Measurements from ENCODE around the gene ANHX. TPM values are rescaled to one million over a fixed set of nuclear protein-coding genes. Genes with fewer than 3 reads are reported as not detected.

The ANHX gene
- total and polyA plus RNA-seq, 7 donors = not detected

DNA sequence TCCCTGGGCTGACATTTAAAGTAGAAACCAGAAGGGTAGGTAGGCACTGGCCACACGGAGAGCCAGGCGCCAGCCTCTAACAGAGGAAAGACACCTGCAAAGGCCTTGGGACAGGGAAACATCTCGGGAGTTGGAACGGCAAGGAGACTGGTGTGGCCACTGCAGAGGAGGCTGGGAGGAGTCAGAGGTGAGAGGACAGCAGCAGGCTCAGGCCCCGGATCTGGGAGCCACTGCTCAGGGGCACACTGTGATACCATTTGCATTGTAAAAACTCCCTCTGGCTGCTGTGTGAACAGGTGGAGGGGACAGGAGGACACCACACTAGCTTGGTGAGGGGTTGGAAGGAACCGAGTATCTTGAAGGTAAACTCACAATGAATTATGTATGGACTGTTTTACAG lies 2.7 kb downstream of the ANHX start:
- 85 to 86% methylated on average over 6 of the region's 6 CpGs for WGBS, 2 donors
- TF ChIP-seq POLR2AphosphoS5 (IDR thresholded peaks at IDR 0.05) = no peak
- TF ChIP-seq EP300 (IDR thresholded peaks at IDR 0.05) = no peak
- TF ChIP-seq, protein P1, sequence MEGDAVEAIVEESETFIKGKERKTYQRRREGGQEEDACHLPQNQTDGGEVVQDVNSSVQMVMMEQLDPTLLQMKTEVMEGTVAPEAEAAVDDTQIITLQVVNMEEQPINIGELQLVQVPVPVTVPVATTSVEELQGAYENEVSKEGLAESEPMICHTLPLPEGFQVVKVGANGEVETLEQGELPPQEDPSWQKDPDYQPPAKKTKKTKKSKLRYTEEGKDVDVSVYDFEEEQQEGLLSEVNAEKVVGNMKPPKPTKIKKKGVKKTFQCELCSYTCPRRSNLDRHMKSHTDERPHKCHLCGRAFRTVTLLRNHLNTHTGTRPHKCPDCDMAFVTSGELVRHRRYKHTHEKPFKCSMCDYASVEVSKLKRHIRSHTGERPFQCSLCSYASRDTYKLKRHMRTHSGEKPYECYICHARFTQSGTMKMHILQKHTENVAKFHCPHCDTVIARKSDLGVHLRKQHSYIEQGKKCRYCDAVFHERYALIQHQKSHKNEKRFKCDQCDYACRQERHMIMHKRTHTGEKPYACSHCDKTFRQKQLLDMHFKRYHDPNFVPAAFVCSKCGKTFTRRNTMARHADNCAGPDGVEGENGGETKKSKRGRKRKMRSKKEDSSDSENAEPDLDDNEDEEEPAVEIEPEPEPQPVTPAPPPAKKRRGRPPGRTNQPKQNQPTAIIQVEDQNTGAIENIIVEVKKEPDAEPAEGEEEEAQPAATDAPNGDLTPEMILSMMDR (IDR thresholded peaks at IDR 0.05) = no peak
- TF ChIP-seq POLR2A (IDR thresholded peaks at IDR 0.05) = no peak
- Histone ChIP-seq H3K4me3 (no peak overlapping the region), H3K4me1 (no peaks in the 10 kb centered on the region), H3K36me3 (no peaks in the 10 kb centered on the region), H3K27ac (no peak overlapping the region), H3K9me3 (peaks cover 0 to 21% (median 4%) of the 10 kb centered on the region in 4 donors), H3K27me3 (peaks cover 0 to 21% (median 12%) of the 10 kb centered on the region in 3 donors)
- intact Hi-C loops (cut with DNase I) = no loop called here
- no peak for DNase-seq

DNA sequence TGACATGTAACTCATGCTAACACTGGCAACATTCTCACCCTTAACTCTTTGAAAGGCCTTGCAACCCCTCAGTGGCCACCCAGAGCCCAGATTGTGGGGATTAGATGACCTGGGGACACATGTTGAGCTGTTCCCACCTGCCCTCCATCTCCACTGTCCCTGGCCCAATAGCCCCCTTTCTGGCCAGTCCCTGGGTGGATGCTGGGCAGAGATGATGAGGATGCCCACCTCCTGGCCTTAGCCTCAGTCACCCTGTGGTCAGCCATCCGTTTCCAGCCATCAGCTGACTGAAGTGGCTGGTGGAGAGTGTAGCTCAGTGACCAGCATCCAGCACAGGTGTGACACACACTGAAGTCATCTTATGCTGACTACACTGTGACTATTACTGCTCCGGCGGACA lies 4.7 kb downstream of the ANHX start:
- H3K27ac ChIP-seq = no peak overlapping the region
- H3K27me3 ChIP-seq = peaks cover 0 to 9% (median 3%) of the 10 kb centered on the region in 3 donors
- H3K4me1 ChIP-seq = no peaks in the 10 kb centered on the region
- intact Hi-C loops (cut with DNase I) = no loop called here
- H3K4me3 ChIP-seq = no peak overlapping the region
- H3K9me3 ChIP-seq = peaks cover 0 to 15% (median under 1%) of the 10 kb centered on the region in 4 donors
- TF ChIP-seq POLR2AphosphoS5 (IDR thresholded peaks at IDR 0.05) (no peak), POLR2A (IDR thresholded peaks at IDR 0.05) (no peak), EP300 (IDR thresholded peaks at IDR 0.05) (no peak)
- TF ChIP-seq, protein P1 (IDR thresholded peaks at IDR 0.05) = no peak
- WGBS, 2 donors = 72 to 78% methylated on average over 3 of the region's 3 CpGs
- no peak for DNase-seq
- H3K36me3 ChIP-seq = no peaks in the 10 kb centered on the region

GRCh38 chr12:133227281-133227852 lies 8.3 kb downstream of the ANHX start:
- no peak for DNase-seq
- H3K27ac ChIP-seq = no peak overlapping the region
- H3K4me3 ChIP-seq = no peak overlapping the region
- WGBS, 2 donors = 72 to 75% methylated on average over 7 of the region's 7 CpGs
- H3K36me3 ChIP-seq = no peaks in the 10 kb centered on the region
- no peaks in the 10 kb centered on the region for H3K27me3 ChIP-seq
- peaks cover 0 to 6% (median 0%) of the 10 kb centered on the region in 4 donors for H3K9me3 ChIP-seq
- TF ChIP-seq POLR2A (IDR thresholded peaks at IDR 0.05) (no peak), EP300 (IDR thresholded peaks at IDR 0.05) (no peak), POLR2AphosphoS5 (IDR thresholded peaks at IDR 0.05) (no peak)
- TF ChIP-seq, protein P1 (IDR thresholded peaks at IDR 0.05) = no peak
- no peaks in the 10 kb centered on the region for H3K4me1 ChIP-seq
- intact Hi-C loops (cut with DNase I) = no loop called here

DNA sequence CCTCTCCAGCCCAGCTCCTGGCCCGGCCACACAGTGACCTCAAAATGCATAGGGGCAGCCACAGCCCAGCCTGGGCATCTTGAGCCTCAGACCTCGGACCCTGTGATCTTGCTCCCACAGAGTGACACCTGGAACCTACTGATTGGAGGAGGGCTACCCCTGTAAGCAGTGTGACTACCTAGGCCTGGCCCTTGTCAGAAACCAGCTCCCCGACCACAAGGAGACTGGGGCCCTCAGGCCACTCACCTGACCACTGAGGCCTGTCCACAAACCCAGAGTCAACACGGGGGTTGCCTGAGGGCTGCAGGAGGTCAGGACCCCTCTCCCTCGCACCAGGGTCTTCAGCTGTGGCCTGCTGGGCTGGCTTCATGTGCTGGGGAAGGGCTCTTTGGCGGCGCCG lies 9.0 kb downstream of the ANHX start:
- Histone ChIP-seq H3K36me3 (no peaks in the 10 kb centered on the region), H3K27ac (no peak overlapping the region), H3K4me3 (no peak overlapping the region), H3K27me3 (no peaks in the 10 kb centered on the region), H3K9me3 (peaks cover 0 to 10% (median 0%) of the 10 kb centered on the region in 4 donors), H3K4me1 (no peaks in the 10 kb centered on the region)
- TF ChIP-seq, protein P1 (IDR thresholded peaks at IDR 0.05) = no peak
- no peak for TF ChIP-seq POLR2AphosphoS5 (IDR thresholded peaks at IDR 0.05)
- no peak for TF ChIP-seq POLR2A (IDR thresholded peaks at IDR 0.05)
- no peak for TF ChIP-seq EP300 (IDR thresholded peaks at IDR 0.05)
- intact Hi-C loops (cut with DNase I) = no loop called here
- no peak for DNase-seq
- WGBS, 2 donors = 75 to 84% methylated on average over 8 of the region's 8 CpGs

- Histone ChIP-seq H3K27ac (no peak overlapping the region), H3K27me3 (no peaks in the 10 kb centered on the region), H3K9me3 (peaks cover 0 to 14% (median 0%) of the 10 kb centered on the region in 4 donors), H3K4me1 (no peaks in the 10 kb centered on the region), H3K36me3 (no peaks in the 10 kb centered on the region), H3K4me3 (no peak overlapping the region)
- DNase-seq = no peak
- whole genome bisulfite sequencing, 2 donors = 88 to 89% methylated on average over 4 of the region's 4 CpGs
- intact Hi-C loops (cut with DNase I) = no loop called here
- TF ChIP-seq POLR2A (IDR thresholded peaks at IDR 0.05) = no peak
- no peak for TF ChIP-seq EP300 (IDR thresholded peaks at IDR 0.05)
- TF ChIP-seq, protein P1 (IDR thresholded peaks at IDR 0.05) = no peak
- no peak for TF ChIP-seq POLR2AphosphoS5 (IDR thresholded peaks at IDR 0.05)
Measured at GRCh38 chr12:133225527-133225926, 10.2 kb downstream of the ANHX start.
